DMS53 (cell line): Measurements from ENCODE around the gene MGMT.

Source experiments
- DNase-seq: peaks from one replicate; lab custom pipeline; 2025; lab: John Stamatoyannopoulos, UW

MGMT gene

GRCh38 chr10:129760416-129760815 is 293.4 kb downstream of the MGMT start:
- no peak for DNase-seq

GRCh38 chr10:129761197-129761972 is 294.3 kb downstream of the MGMT start:
- no peak for DNase-seq

- no peak for DNase-seq
These were observed 295.2 kb downstream of the MGMT start for GRCh38 chr10:129761981-129762956.

GRCh38 chr10:129764011-129764900 is 297.2 kb downstream of the MGMT start:
- no peak for DNase-seq

- no peak for DNase-seq
These were observed 298.0 kb downstream of the MGMT start for GRCh38 chr10:129764901-129765663.

GRCh38 chr10:129765664-129766550 is 298.9 kb downstream of the MGMT start:
- DNase-seq = no peak

GRCh38 chr10:129766611-129767550 is 299.8 kb downstream of the MGMT start:
- DNase-seq = no peak

GRCh38 chr10:129767751-129768150 is 300.7 kb downstream of the MGMT start:
- no peak for DNase-seq

GRCh38 chr10:129768437-129769355 is 301.7 kb downstream of the MGMT start:
- DNase-seq = no peak

GRCh38 chr10:129769381-129770116 is 302.5 kb downstream of the MGMT start:
- no peak for DNase-seq

GRCh38 chr10:129770286-129770685 is 303.2 kb downstream of the MGMT start:
- no peak for DNase-seq

- DNase-seq = no peak
These were observed 304.0 kb downstream of the MGMT start for GRCh38 chr10:129771024-129771423.

- no peak for DNase-seq
These were observed 304.5 kb downstream of the MGMT start for GRCh38 chr10:129771576-129771975.

GRCh38 chr10:129771991-129772431 is 305.0 kb downstream of the MGMT start:
- DNase-seq = no peak

- DNase-seq = no peak
These were observed 305.7 kb downstream of the MGMT start for GRCh38 chr10:129772468-129773358.
